OCI-LY1 (cell line): ENCODE data around the gene FRMD1.

Experiments used
- H2AFZ ChIP-seq: fragments of 200-600 bp; sonication (generic), shearing (Covaris generic); 2 replicates; pipeline ENCODE4 v1.6.0; 2014; ENCODE audit warnings: antibody characterized with exemption, mild to moderate bottlenecking, low read length
- H3F3A ChIP-seq: fragments of 200-600 bp; sonication (generic), shearing (Covaris generic); 2 replicates; pipeline ENCODE4 v1.6.0; 2014; ENCODE audit warnings: mild to moderate bottlenecking, antibody characterized with exemption, low read length, moderate library complexity; ENCODE audit not compliant: insufficient read depth
- H3K27ac ChIP-seq: fragments of 200-600 bp; sonication (generic); 2 replicates; pipeline ENCODE4 v1.5.1; 2014; ENCODE audit warnings: low read length, mixed run types, mild to moderate bottlenecking, low read depth; ENCODE audit not compliant: poor library complexity, severe bottlenecking
- H3K27me3 ChIP-seq: fragments of 200-600 bp; sonication (generic); 2 replicates; pipeline ENCODE4 v1.6.0; 2014; ENCODE audit warnings: antibody characterized with exemption, mild to moderate bottlenecking, low read length, moderate library complexity; ENCODE audit not compliant: insufficient read depth
- H3K36me3 ChIP-seq: fragments of 200-600 bp; sonication (generic); 2 replicates; pipeline ENCODE4 v1.6.1; 2014; ENCODE audit warnings: mild to moderate bottlenecking, antibody characterized with exemption, low read length, moderate library complexity, mixed read lengths; ENCODE audit not compliant: insufficient read depth
- H3K4me1 ChIP-seq: fragments of 200-600 bp; sonication (generic); 2 replicates; pipeline ENCODE4 v1.5.1; 2014; ENCODE audit warnings: mild to moderate bottlenecking, low read length, moderate library complexity; ENCODE audit not compliant: insufficient read depth, severe bottlenecking
- H3K4me2 ChIP-seq: fragments of 200-600 bp; sonication (generic), shearing (Covaris generic); 2 replicates; pipeline ENCODE4 v1.6.1; 2014; ENCODE audit warnings: low read length
- H3K4me3 ChIP-seq: fragments of 200-600 bp; sonication (generic); 2 replicates; pipeline ENCODE4 v1.5.1; 2014; ENCODE audit warnings: low read length, low read depth, mild to moderate bottlenecking, mixed read lengths; ENCODE audit not compliant: poor library complexity, severe bottlenecking
- H3K79me2 ChIP-seq: fragments of 200-600 bp; shearing (Covaris generic); 2 replicates; pipeline ENCODE4 v1.6.1; 2016; ENCODE audit warnings: mixed run types, low read length, mixed read lengths; ENCODE audit not compliant: insufficient read depth
- H3K9ac ChIP-seq: fragments of 200-600 bp; sonication (generic), shearing (Covaris generic); 2 replicates; pipeline ENCODE4 v1.6.1; 2014; ENCODE audit warnings: mild to moderate bottlenecking, low read length, mixed read lengths
- H3K9me2 ChIP-seq: fragments of 200-600 bp; sonication (generic), shearing (Covaris generic); 2 replicates; pipeline ENCODE4 v1.6.1; 2014; ENCODE audit warnings: low read depth, mild to moderate bottlenecking, low read length, mixed read lengths
- H3K9me3 ChIP-seq: fragments of 200-600 bp; shearing (Covaris generic); 2 replicates; pipeline ENCODE4 v1.6.1; 2014; ENCODE audit warnings: low read length, mixed read lengths
- H4K20me1 ChIP-seq: fragments of 200-600 bp; sonication (generic), shearing (Covaris generic); 2 replicates; pipeline ENCODE4 v1.6.0; 2016; ENCODE audit warnings: mild to moderate bottlenecking, low read length; ENCODE audit not compliant: insufficient read depth
- CTCF ChIP-seq: fragments of 200-600 bp; sonication (generic), shearing (Covaris generic); IDR thresholded peaks from 2 replicates; pipeline ENCODE4 v1.5.1; 2017; ENCODE audit warnings: mild to moderate bottlenecking, antibody characterized with exemption, low read length, moderate library complexity, mixed read lengths
- EZH2 ChIP-seq: fragments of 200-600 bp; sonication (generic), shearing (Covaris generic); IDR thresholded peaks from 2 replicates; pipeline ENCODE4 v1.8.0; 2017; ENCODE audit warnings: borderline replicate concordance, mixed run types, mild to moderate bottlenecking, antibody characterized with exemption, low read length, moderate library complexity, mixed read lengths

The FRMD1 gene

GRCh38 chr6:168084465-168085160, 5.6 kb upstream of the FRMD1 start:
- Histone ChIP-seq H2AFZ (no peak overlapping the region), H3F3A (no peaks in the 10 kb centered on the region), H3K4me3 (no peak overlapping the region), H3K27me3 (no peaks in the 10 kb centered on the region), H3K4me2 (no peak overlapping the region), H3K9me2 (no peaks in the 10 kb centered on the region), H3K27ac (no peak overlapping the region), H3K9me3 (no peaks in the 10 kb centered on the region), H4K20me1 (no peaks in the 10 kb centered on the region), H3K9ac (no peak overlapping the region), H3K36me3 (no peaks in the 10 kb centered on the region), H3K4me1 (no peaks in the 10 kb centered on the region), H3K79me2 (no peaks in the 10 kb centered on the region)
- no peak for TF ChIP-seq EZH2
- no peak for TF ChIP-seq CTCF

- H3K4me1 ChIP-seq = no peaks in the 10 kb centered on the region
- no peak overlapping the region for H3K4me2 ChIP-seq
- H3K79me2 ChIP-seq = no peaks in the 10 kb centered on the region
- H3K36me3 ChIP-seq = no peaks in the 10 kb centered on the region
- H4K20me1 ChIP-seq = no peaks in the 10 kb centered on the region
- no peaks in the 10 kb centered on the region for H3K27me3 ChIP-seq
- H3K9me3 ChIP-seq = no peaks in the 10 kb centered on the region
- no peak overlapping the region for H3K9ac ChIP-seq
- no peak overlapping the region for H3K4me3 ChIP-seq
- H3F3A ChIP-seq = no peaks in the 10 kb centered on the region
- no peaks in the 10 kb centered on the region for H3K9me2 ChIP-seq
- TF ChIP-seq EZH2 = no peak
- TF ChIP-seq CTCF = no peak
- H3K27ac ChIP-seq = no peak overlapping the region
- H2AFZ ChIP-seq = no peak overlapping the region
These were observed 4.5 kb upstream of the FRMD1 start for GRCh38 chr6:168083514-168083885.

GRCh38 chr6:168082860-168083513, 4.0 kb upstream of the FRMD1 start:
- Histone ChIP-seq H3K79me2 (no peaks in the 10 kb centered on the region), H3K4me1 (no peaks in the 10 kb centered on the region), H3F3A (no peaks in the 10 kb centered on the region), H2AFZ (no peak overlapping the region), H3K4me3 (no peak overlapping the region), H3K4me2 (no peak overlapping the region), H4K20me1 (no peaks in the 10 kb centered on the region), H3K27ac (no peak overlapping the region), H3K9ac (no peak overlapping the region), H3K9me3 (no peaks in the 10 kb centered on the region), H3K27me3 (no peaks in the 10 kb centered on the region), H3K9me2 (no peaks in the 10 kb centered on the region), H3K36me3 (no peaks in the 10 kb centered on the region)
- TF ChIP-seq EZH2 (no peak), CTCF (no peak)
